Neuron (in vitro differentiated cells): ENCODE data around the gene TMPRSS6.

Experiments
- H2AFZ ChIP-seq: one replicate; pipeline ENCODE4 v1.6.1; 2013; ENCODE audit warnings: low read depth, mild to moderate bottlenecking, inconsistent platforms, low read length, moderate library complexity
- H3K27me3 ChIP-seq: one replicate; pipeline ENCODE4 v1.6.1; 2013; ENCODE audit warnings: low read length; ENCODE audit not compliant: insufficient read depth
- H3K36me3 ChIP-seq: one replicate; pipeline ENCODE4 v1.6.1; 2013; ENCODE audit warnings: low read length; ENCODE audit not compliant: insufficient read depth
- H3K4me1 ChIP-seq: one replicate; pipeline ENCODE4 v1.6.1; 2013; ENCODE audit warnings: low read length; ENCODE audit not compliant: insufficient read depth
- H3K4me3 ChIP-seq: 2 replicates; pipeline ENCODE4 v1.5.1; 2013; ENCODE audit warnings: mild to moderate bottlenecking, low read length, moderate library complexity
- H3K9me3 ChIP-seq: one replicate; pipeline ENCODE4 v1.6.1; 2013; ENCODE audit warnings: low read length

The TMPRSS6 gene

DNA sequence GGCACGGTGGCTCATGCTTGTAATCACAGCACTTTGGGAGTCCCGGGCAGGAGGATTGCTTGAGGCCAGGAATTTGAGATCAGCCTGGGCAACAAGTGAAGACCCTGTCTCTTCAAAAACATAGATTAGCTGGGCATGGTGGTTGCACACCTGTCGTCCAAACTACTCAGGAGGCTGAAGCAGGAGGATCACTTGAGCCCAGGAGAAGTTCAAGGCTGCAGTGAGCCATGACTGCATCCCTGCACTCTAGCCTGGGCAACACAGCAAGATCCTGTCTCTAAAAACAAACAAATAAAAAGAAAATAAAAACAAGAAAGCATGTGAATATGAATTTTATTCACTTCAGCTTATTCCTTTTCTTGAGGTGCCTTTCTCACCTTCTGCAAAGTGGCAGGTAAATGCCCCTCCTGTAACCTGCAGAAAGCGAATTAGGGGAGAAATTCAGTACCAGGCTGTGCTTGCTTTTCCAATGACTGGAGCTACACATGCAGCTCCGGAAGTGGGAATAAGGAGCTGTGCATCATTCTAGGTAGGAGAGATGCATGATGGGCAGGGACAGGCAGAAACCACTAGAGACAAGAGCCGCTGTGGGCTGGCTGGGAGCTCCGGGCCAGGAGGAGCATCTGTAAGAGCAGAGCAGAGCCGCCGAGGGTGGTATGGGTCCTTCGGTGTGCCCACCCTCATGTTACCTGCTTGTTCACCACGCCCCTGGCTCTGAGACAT, 72.7 kb downstream of the TMPRSS6 start:
- no peak overlapping the region for H2AFZ ChIP-seq
- H3K27me3 ChIP-seq, result no peaks in the 10 kb centered on the region
- H3K4me3 ChIP-seq, result no peak overlapping the region
- H3K9me3 ChIP-seq, result no peaks in the 10 kb centered on the region
- no peaks in the 10 kb centered on the region for H3K4me1 ChIP-seq
- H3K36me3 ChIP-seq, result no peaks in the 10 kb centered on the region

DNA sequence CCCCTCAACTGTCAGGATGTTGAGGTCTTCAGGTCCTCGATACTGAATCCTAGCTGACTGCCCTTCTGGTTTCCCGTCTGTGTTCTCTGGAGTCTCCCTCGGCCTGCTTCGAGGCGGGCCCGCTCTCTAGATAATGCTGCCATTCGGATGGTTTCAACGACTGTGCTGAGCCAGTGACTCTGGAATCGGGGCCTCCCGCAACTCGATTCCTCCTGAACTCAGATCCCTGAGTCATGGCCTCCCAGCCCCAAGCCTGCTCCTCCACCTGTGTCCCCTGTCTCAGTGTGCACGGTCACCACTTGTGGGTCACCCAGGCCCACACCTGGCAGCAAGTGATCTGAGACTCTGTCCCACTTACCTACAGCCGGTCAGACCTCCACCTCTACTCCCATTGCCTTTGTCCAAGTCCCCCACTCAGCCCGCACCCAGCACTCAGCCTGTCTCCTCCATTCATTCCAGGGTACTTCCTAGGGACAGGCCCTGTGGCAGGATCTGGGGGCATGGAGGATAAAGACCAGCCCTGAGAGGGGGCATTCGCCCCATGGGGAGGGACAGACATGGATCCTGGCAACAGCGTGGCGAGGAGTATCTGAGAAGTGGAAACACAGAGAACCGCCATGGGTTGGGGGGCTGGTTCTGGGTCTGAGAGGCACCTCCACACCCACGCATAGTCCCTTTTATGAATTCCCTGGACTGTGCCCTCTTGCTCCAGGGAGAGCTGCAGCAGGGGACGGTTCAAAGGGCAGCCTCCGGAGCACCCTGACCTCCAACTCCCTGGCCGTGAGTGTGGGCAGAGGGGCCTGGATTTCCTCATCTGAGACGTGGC, 75.7 kb downstream of the TMPRSS6 start:
- H3K36me3 ChIP-seq, result peaks cover 14% of the 10 kb centered on the region
- no peaks in the 10 kb centered on the region for H3K4me1 ChIP-seq
- no peaks in the 10 kb centered on the region for H3K27me3 ChIP-seq
- H2AFZ ChIP-seq, result no peak overlapping the region
- H3K4me3 ChIP-seq, result no peak overlapping the region
- H3K9me3 ChIP-seq, result no peaks in the 10 kb centered on the region

DNA sequence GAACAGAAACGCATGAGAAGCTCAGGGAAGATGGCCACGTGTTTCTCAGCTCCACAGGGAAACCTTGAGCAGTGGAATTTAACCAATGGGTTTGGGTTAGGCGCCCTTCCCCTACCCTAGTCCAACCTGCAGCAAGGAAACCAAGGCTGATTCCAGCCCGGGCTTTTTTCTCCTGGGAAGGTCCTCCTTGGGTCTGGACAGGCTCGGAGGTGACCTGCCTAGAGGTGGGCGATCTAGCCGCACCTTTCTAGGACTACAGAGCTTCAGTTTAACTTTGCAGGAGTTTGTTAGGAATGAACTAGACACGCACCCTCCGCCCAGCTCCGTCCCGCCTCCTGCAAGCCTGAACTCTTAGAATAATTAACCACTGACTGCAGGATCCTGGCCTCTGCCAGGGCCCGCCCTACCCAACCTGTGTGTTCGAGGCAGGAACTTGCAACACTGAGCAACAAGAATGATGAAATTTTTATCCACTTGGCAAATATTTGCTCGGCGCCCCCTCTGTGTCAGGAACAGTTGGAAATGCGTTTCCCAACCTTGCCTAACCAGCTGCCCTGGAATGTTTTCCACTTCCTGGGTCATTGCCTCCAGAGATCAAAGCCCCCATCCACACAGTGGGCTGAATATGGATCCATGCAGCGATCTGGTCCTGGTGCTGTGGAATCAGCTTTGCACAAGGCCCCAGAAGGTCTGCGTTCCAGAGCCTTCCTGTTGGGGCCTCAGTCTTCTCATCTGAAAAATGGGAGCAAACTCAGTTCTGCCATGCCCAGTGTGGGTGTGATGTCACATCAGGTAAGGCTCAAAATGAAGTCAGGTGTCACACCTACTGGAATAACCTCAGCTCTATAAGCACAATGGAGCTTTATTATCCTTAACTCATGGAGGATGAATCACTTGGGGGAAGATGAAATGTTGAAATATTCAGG, 76.7 kb downstream of the TMPRSS6 start:
- no peak overlapping the region for H2AFZ ChIP-seq
- no peaks in the 10 kb centered on the region for H3K4me1 ChIP-seq
- H3K4me3 ChIP-seq, result no peak overlapping the region

DNA sequence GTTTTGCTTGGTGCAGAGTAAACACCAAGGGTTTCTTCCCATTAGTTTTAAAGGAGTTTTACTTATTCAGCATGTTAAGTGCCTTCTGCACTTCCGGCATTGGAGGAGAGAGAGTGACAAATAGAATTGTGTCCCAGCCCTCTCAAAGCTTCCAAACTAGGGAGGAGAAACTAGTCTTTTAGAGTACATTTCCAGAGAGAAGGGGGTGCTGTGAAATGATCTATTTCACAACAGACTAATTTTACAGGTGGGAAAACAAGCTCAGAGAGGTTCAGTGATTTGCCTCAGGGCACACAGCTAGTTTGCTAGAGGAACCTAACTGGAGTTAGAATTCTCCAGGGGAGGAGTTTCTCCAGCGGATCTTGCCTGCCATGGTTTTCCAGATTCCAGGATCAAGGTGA, 77.4 kb downstream of the TMPRSS6 start:
- H3K4me1 ChIP-seq, result no peaks in the 10 kb centered on the region
- no peaks in the 10 kb centered on the region for H3K9me3 ChIP-seq
- H3K4me3 ChIP-seq, result no peak overlapping the region
- H2AFZ ChIP-seq, result no peak overlapping the region
- peaks cover 25% of the 10 kb centered on the region for H3K36me3 ChIP-seq
- no peaks in the 10 kb centered on the region for H3K27me3 ChIP-seq

More for the DNA sequence above, 76.7 kb downstream of the TMPRSS6 start:
- Histone ChIP-seq H3K36me3 (peaks cover 18% of the 10 kb centered on the region), H3K27me3 (no peaks in the 10 kb centered on the region), H3K9me3 (no peaks in the 10 kb centered on the region)

DNA sequence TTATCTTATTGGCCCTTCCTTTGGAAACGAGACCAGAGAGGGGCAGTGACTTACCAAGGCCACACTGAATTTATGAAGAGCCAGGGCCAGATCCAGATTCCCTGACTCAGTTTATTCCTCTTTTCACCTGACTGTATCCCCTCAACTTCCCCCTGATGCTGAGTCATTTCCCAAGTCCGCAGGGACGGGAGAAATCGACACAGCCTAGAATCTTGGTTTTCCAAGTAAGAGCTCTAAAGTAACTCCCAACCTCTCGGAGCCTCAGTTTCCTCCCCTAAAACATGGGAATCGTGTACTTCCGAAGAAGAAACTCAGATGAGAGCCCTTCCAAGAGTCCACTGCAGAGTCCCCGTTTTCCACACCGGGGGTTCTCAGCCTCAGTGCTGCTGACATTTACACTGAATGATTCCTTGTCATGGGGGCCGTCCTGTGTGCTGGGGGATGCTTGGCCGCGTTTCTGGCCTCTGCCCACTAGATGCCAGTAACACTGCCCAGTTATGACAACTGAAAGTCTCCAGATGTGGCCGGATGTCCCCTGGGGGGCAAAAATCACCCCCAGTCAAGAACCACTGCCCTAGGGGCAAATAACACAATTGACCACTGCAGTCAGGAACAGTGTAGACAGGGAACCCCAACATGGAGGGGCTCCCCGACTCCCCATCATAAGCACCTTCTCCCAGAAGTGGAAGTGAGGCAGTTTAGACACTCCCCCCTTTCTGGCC, 78.8 kb downstream of the TMPRSS6 start:
- Histone ChIP-seq H3K9me3 (no peaks in the 10 kb centered on the region), H2AFZ (no peak overlapping the region), H3K36me3 (peaks cover 36% of the 10 kb centered on the region), H3K4me3 (no peak overlapping the region), H3K4me1 (no peaks in the 10 kb centered on the region), H3K27me3 (no peaks in the 10 kb centered on the region)

DNA sequence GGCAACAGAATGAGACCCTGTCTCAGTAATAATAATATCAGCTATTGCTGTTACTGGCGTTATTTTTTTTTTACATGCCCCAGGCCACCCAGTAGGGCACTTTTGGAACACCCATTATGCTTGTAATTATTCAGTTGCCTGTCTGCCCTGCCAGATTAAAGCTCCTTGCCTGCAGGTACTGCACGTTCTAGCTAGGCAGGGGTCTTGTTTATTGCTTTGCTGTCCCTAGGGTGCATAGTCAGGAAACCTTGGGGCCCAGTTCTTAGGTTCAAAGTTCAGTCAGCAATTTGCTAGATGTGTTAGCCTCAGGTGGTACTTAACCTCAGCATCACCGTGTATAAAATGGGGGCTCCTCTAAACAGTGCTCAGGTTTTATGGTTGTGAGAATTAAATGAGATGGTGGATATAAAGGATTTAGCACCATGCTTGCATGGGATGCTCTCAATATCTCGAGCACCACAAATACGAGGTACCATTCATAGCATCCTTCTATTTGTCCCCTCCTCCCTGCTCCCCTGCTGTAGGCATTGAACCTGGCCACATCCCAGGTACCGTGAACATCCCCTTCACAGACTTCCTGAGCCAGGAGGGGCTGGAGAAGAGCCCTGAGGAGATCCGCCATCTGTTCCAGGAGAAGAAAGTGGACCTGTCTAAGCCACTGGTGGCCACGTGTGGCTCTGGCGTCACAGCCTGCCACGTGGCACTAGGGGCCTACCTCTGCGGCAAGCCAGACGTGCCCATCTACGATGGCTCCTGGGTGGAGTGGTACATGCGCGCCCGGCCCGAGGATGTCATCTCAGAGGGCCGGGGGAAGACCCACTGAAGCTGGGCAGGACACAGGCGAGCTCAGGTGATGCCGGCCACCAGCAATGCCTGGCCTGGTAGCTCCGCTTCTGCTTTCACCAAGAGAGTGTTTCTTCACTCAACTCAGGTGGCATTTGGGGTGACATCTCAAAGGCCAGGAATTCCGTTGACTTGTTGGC, 80.5 kb downstream of the TMPRSS6 start:
- Histone ChIP-seq H3K36me3 (peaks cover 51% of the 10 kb centered on the region), H3K9me3 (no peaks in the 10 kb centered on the region), H3K27me3 (no peaks in the 10 kb centered on the region), H2AFZ (no peak overlapping the region), H3K4me3 (no peak overlapping the region), H3K4me1 (no peaks in the 10 kb centered on the region)

DNA sequence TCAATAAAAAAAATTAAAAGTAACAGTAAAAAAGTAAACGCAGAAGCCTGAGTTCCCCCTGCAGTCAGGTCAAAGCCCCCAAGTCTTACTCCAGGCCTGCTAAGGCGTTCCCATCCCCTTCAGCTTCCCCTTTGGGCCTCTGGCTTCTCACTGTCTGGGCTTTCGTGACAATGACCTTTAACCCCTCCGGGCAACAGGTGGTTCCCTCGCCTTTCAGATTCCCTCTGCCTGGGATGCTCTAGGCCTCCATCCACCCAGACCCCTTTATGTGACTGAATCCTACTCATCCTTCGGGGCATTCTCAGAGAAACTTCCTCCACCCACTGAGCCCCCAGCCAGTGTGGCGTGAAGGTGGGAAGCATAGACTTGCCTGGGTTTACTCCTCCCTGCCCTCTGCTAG, 82.0 kb downstream of the TMPRSS6 start:
- H3K4me1 ChIP-seq, result no peaks in the 10 kb centered on the region

DNA sequence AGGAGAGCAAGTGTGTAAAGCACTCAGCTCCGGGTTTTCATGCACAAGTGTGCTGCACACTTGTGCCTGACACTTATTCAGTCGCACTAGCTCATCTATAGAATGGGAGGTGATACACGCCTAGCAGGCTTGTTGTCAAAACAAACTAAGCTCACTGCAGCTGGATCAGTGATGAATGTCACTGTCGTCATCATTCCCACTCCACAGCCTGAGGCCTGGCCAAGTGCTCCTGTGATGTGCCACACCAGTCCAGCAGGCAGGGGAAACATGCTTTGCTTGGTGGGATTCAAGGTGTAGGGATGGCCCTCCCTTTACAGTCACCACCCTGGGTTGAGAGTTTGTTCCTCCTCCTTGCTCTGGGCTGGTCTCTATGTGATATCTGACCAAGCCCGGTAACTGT, 83.2 kb downstream of the TMPRSS6 start:
- Histone ChIP-seq H3K4me1 (no peaks in the 10 kb centered on the region), H3K36me3 (peaks cover 54% of the 10 kb centered on the region), H3K27me3 (no peaks in the 10 kb centered on the region), H2AFZ (no peak overlapping the region), H3K4me3 (no peak overlapping the region), H3K9me3 (no peaks in the 10 kb centered on the region)

More for the DNA sequence above, 82.0 kb downstream of the TMPRSS6 start:
- Histone ChIP-seq H3K9me3 (no peaks in the 10 kb centered on the region), H3K4me3 (no peak overlapping the region), H2AFZ (no peak overlapping the region), H3K27me3 (no peaks in the 10 kb centered on the region), H3K36me3 (peaks cover 54% of the 10 kb centered on the region)

DNA sequence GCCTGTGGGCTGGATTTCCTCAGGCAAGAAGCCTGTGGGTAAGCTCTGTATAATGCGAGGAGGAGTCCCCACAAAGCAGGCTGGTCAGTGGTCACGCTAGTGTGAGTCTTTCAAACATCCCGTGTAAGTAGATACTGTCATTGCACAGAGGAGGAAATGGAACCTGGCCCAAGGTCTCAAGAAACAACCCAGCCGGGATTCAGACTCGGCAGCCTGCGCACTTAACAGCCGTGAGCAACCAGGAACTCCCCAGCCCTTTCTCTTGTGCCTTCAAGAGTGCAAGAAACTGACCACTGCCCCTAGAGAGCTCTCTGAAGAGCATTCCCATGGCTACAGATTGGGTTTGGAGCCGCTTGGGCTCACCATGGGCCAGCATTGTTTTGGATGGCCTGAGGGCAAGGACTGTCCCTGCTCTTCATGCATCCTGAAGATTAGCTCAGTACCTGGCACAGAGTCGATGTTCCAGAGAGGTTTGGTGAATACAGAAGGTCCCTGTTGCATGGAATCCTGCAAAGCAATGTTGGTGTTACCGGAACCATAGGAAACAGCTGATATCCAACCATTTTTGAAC, 83.9 kb downstream of the TMPRSS6 start:
- Histone ChIP-seq H3K4me3 (no peak overlapping the region), H3K4me1 (no peaks in the 10 kb centered on the region), H3K36me3 (peaks cover 54% of the 10 kb centered on the region), H3K9me3 (no peaks in the 10 kb centered on the region), H3K27me3 (no peaks in the 10 kb centered on the region), H2AFZ (no peak overlapping the region)

DNA sequence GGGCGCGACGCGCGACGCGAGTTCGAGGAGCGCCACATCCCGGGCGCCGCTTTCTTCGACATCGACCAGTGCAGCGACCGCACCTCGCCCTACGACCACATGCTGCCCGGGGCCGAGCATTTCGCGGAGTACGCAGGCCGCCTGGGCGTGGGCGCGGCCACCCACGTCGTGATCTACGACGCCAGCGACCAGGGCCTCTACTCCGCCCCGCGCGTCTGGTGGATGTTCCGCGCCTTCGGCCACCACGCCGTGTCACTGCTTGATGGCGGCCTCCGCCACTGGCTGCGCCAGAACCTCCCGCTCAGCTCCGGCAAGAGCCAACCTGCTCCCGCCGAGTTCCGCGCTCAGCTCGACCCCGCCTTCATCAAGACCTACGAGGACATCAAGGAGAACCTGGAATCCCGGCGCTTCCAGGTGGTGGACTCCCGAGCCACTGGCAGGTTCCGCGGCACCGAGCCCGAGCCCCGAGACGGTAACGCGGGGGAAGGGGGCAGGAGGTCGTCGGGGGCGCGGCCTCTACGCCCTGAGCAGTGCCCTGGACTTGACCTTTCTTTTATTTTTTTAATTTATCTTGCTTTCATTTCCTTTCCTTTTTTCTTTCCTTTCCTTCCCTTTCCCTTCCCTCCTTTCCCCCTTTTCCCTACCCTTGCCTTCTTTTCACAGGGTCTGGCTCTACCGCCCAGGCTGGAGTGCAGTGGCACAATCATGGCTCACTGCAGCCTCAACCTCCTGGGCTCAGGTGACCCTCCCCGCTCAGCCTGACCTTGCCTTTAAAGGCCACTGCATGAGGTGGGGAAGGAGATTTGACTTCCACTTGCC, 85.0 kb downstream of the TMPRSS6 start:
- no peak overlapping the region for H2AFZ ChIP-seq
- peaks cover 6% of the 10 kb centered on the region for H3K4me1 ChIP-seq
- no peaks in the 10 kb centered on the region for H3K9me3 ChIP-seq
- no peak overlapping the region for H3K4me3 ChIP-seq
- H3K36me3 ChIP-seq, result peaks cover 48% of the 10 kb centered on the region
- no peaks in the 10 kb centered on the region for H3K27me3 ChIP-seq
